Esophagus muscularis mucosa (tissue), 4 donors: ENCODE data around the gene TSHZ3.

Experiments used
- EP300 ChIP-seq: sonication (generic); formaldehyde crosslinking; IDR thresholded peaks from one replicate; pipeline ENCODE4 v1.6.1; 2017; ENCODE audit warnings: antibody characterized with exemption
- POLR2A ChIP-seq: fragments of 450-650 bp; IDR thresholded peaks from one replicate; pipeline ENCODE4 v1.6.1; 2017; ENCODE audit warnings: antibody characterized with exemption, moderate library complexity, mild to moderate bottlenecking, low read depth
- POLR2AphosphoS5 ChIP-seq, 2 donors: sonication (generic); formaldehyde crosslinking; IDR thresholded peaks; one replicate each; pipeline ENCODE4 v1.6.1; 2017; ENCODE audit warnings: antibody characterized with exemption in 2 of 2
- TF ChIP-seq, protein P1 (sequence below), 3 experiments: fragments of 200-600 bp in 2 of 3; fragments of 450-650 bp in 1 of 3; sonication (generic) in 2 of 3; IDR thresholded peaks; one replicate each; pipeline ENCODE4 v1.5.1; 2017 to 2019; ENCODE audit warnings: antibody characterized with exemption in 3 of 3, mild to moderate bottlenecking in 2 of 3, moderate library complexity in 1 of 3

- TF ChIP-seq, protein P1, sequence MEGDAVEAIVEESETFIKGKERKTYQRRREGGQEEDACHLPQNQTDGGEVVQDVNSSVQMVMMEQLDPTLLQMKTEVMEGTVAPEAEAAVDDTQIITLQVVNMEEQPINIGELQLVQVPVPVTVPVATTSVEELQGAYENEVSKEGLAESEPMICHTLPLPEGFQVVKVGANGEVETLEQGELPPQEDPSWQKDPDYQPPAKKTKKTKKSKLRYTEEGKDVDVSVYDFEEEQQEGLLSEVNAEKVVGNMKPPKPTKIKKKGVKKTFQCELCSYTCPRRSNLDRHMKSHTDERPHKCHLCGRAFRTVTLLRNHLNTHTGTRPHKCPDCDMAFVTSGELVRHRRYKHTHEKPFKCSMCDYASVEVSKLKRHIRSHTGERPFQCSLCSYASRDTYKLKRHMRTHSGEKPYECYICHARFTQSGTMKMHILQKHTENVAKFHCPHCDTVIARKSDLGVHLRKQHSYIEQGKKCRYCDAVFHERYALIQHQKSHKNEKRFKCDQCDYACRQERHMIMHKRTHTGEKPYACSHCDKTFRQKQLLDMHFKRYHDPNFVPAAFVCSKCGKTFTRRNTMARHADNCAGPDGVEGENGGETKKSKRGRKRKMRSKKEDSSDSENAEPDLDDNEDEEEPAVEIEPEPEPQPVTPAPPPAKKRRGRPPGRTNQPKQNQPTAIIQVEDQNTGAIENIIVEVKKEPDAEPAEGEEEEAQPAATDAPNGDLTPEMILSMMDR (IDR thresholded peaks at IDR 0.05) = no peak
- no peak for TF ChIP-seq POLR2A
- TF ChIP-seq POLR2AphosphoS5 (IDR thresholded peaks at IDR 0.05) = no peak
- TF ChIP-seq EP300 = no peak
These were observed 91.7 kb downstream of the TSHZ3 start for GRCh38 chr19:31257426-31258130.
